Stomach smooth muscle (tissue), 2 donors: Measurements from ENCODE around the gene COL5A1.

ENCODE experiments used
- H3K27ac ChIP-seq: one replicate; pipeline ENCODE4 v1.7.0; 2013; ENCODE audit warnings: mild to moderate bottlenecking, low read length, inconsistent platforms
- H3K27me3 ChIP-seq, 2 donors: one replicate each; pipeline ENCODE4 v1.7.0; 2013; ENCODE audit warnings: low read length in 2 of 2; ENCODE audit not compliant: insufficient read depth in 2 of 2, control insufficient read depth in 1 of 2
- H3K36me3 ChIP-seq, 2 donors: one replicate each; pipeline ENCODE4 v1.7.0; 2013; ENCODE audit warnings: low read length in 2 of 2; ENCODE audit not compliant: control insufficient read depth in 2 of 2, insufficient read depth in 2 of 2
- H3K4me1 ChIP-seq: one replicate; pipeline ENCODE4 v1.7.0; 2013; ENCODE audit warnings: low read length; ENCODE audit not compliant: control insufficient read depth, insufficient read depth
- H3K4me3 ChIP-seq, 2 donors: one replicate each; pipeline ENCODE4 v1.7.0; 2013; ENCODE audit warnings: low read length in 2 of 2
- H3K9ac ChIP-seq, 2 donors: one replicate each; pipeline ENCODE4 v1.7.0; 2013; ENCODE audit warnings: low read length in 2 of 2, mild to moderate bottlenecking in 1 of 2
- H3K9me3 ChIP-seq, 2 donors: one replicate each; pipeline ENCODE4 v1.7.0; 2013; ENCODE audit warnings: low read length in 2 of 2; ENCODE audit not compliant: control insufficient read depth in 2 of 2
- donor health status: healthy.
- donor health status: Pancreatic carcinoma.

The COL5A1 gene

DNA sequence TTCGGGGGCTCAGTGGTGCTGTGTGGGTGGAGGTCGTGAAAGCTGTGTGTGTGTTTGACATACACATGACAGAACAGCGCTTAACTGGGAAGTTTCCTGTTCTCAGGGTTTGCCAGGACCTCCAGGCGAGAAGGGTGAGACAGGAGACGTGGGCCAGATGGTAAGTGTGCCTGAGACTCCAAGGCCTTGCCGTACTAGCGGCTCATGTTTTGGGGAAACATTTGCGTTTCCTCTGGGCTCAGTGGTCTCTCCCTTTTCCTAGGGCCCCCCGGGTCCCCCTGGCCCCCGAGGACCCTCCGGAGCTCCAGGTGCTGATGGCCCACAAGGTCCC, 170.7 kb downstream of the COL5A1 start:
- Histone ChIP-seq H3K4me3 (no peak overlapping the region), H3K27ac (no peak overlapping the region), H3K4me1 (peaks cover 17% of the 10 kb centered on the region), H3K27me3 (no peaks in the 10 kb centered on the region), H3K36me3 (peaks cover 82 to 88% of the 10 kb centered on the region in 2 donors), H3K9ac (no peak overlapping the region), H3K9me3 (no peaks in the 10 kb centered on the region)

DNA sequence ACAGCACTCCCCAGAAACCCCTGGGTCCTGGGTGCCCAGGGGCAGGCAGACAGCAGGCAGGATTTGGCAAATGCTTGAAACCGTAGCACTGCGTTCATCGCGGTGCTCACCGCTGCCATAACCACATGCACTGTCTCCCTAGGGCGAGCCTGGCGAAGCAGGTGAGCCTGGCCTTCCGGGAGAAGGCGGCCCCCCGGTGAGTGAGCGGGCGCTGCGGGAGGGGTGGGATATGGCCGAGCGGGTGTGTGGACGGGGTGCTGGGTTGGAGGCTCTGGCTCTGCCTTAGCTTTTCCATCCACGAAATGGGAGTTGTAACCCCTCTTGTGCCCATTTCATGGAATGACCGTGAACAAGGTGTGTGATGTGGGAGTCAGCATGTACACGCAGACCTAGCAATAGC, 172.2 kb downstream of the COL5A1 start:
- H3K27ac ChIP-seq: no peak overlapping the region
- H3K9ac ChIP-seq: no peak overlapping the region
- H3K9me3 ChIP-seq: no peaks in the 10 kb centered on the region
- H3K4me3 ChIP-seq: no peak overlapping the region
- peaks cover 90 to 93% of the 10 kb centered on the region in 2 donors for H3K36me3 ChIP-seq
- no peaks in the 10 kb centered on the region for H3K27me3 ChIP-seq
- H3K4me1 ChIP-seq: peaks cover 6% of the 10 kb centered on the region

DNA sequence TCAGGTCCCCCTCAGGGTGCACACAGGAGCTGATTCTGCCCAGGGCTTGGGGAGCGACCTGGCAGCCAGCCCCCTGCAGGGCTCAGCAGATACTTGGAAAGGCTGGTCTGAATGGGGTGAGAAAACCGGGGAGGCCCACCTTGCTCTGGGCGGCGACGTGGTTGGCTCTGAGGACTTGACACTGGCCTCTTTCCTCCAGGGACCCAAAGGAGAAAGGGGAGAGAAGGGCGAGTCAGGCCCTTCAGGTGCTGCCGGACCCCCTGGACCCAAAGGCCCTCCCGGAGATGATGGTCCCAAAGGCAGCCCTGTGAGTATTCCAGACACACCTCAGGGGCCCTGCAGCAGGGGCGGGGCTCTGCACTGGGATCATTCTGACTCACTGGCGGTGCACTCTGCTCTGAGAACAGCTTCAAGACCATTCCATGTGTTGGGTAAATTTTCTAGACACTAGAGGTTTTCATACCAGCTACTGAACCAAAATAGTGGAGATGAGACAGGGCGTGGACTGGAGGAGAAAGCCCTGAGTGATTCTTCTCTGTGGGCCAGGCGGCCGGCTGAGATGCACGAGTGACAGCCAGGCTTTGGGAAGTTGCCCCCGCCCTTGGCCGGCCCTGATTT, 173.1 kb downstream of the COL5A1 start:
- Histone ChIP-seq H3K27me3 (no peaks in the 10 kb centered on the region), H3K4me1 (peaks cover 6% of the 10 kb centered on the region), H3K9me3 (no peaks in the 10 kb centered on the region), H3K9ac (no peak overlapping the region), H3K4me3 (no peak overlapping the region), H3K36me3 (peaks cover 93 to 96% of the 10 kb centered on the region in 2 donors), H3K27ac (no peak overlapping the region)

DNA sequence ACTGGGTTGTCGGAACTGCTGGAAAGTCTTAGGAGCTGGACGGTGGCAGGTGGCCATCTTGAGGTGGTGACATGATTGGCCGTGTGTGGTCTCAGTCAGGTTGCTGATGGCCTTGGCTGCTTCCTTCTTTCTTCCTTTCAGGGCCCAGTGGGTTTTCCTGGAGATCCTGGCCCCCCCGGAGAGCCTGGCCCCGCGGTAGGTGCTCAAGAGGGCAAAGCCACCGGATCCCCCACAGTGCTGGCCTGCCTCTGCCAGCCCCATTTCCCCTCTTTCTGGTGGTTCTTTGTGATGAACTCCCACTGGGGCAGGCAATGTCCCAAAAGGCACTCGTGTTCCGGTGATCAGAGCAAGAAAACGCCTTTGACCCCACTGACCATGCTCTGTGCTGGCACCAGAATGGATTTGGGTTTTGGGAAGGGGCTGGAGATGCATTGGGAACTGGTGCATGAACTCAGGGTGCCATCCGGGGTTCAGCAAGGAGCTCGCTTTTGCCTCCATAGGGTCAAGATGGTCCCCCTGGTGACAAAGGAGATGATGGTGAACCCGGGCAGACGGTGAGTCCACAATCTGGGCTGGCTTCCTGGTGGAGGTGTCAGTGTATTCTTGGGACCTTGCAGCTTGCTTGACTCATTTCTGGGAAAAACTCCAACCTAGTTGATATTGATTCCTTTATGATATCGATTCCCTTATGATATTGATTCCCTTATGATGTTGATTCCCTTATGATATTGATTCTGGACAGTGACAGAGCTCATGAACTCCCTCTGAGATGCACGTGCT, 174.0 kb downstream of the COL5A1 start:
- Histone ChIP-seq H3K9me3 (no peaks in the 10 kb centered on the region), H3K9ac (no peak overlapping the region), H3K27me3 (no peaks in the 10 kb centered on the region), H3K4me1 (peaks cover 5% of the 10 kb centered on the region), H3K4me3 (no peak overlapping the region), H3K36me3 (peaks cover 96% of the 10 kb centered on the region in 2 donors), H3K27ac (no peak overlapping the region)

DNA sequence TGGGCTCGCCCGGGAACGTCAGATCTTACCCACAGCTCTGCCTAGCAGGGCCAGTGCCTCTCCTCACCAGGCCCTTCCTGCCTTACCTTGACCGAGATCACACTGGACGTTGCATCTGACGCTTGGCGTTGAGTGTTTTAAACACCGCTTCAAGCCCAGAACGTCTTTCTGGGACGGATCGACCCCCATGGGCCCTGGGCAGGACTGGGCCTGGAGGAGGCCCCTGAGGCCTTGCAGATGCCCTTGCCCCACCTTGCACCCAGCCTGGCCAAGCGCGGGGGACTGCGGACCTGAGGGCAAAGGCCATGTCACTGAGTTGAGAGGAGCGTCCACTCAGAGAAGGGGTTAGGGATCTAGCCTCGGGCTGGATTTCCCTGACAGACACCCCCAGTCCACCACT, 174.7 kb downstream of the COL5A1 start:
- no peak overlapping the region for H3K27ac ChIP-seq
- H3K36me3 ChIP-seq: peaks cover 95 to 96% of the 10 kb centered on the region in 2 donors
- H3K9ac ChIP-seq: no peak overlapping the region
- H3K9me3 ChIP-seq: no peaks in the 10 kb centered on the region
- no peaks in the 10 kb centered on the region for H3K27me3 ChIP-seq
- H3K4me3 ChIP-seq: no peak overlapping the region
- H3K4me1 ChIP-seq: peaks cover 2% of the 10 kb centered on the region

DNA sequence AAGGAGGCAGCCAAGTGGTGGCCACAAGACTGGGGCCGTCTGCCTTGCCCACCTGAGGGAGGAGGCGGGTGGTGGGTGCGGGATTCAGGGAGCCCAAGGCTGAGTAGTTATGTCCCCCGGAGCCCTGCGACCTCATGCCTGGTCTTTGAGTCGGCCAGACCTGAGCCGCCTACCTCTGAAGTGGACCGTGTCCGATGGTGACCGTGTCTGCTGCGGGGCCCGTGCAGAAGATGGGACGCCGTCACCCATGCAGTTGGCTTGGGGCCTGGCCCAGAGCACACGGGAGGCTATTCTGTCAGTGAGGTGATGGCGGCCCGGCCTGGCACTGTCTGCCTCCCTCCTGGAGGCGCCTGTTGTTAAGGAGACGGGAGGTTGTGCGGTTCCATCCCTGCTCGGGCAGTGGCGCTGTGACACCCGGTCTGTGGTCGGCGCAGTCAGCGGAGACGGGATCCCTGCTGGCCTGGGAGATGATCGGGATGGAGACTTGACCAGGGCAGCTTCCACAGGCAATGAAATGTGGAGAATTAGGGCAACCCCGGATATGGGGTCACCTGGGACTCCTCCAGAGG, 176.5 kb downstream of the COL5A1 start:
- Histone ChIP-seq H3K27me3 (no peaks in the 10 kb centered on the region), H3K4me3 (no peak overlapping the region), H3K27ac (no peak overlapping the region), H3K9me3 (no peaks in the 10 kb centered on the region), H3K4me1 (no peaks in the 10 kb centered on the region), H3K36me3 (peaks cover 88 to 91% of the 10 kb centered on the region in 2 donors), H3K9ac (no peak overlapping the region)

DNA sequence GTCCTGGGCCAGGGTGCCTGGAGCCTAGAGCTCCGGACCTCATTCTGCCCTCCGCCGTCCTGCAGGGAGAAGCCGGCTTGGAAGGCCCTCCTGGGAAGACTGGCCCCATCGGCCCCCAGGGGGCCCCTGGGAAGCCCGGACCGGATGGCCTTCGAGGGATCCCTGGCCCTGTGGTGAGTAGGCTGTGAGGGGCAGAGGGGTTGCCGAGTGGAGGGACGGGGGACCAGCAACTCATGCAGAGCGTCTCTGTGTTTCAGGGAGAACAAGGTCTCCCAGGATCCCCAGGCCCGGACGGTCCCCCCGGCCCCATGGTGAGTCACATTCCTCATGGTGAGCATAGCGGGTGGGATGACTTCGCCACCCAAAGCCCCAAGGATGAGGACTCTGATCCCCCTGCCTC, 177.0 kb downstream of the COL5A1 start:
- Histone ChIP-seq H3K9me3 (no peaks in the 10 kb centered on the region), H3K4me3 (no peak overlapping the region), H3K4me1 (no peaks in the 10 kb centered on the region), H3K27me3 (no peaks in the 10 kb centered on the region), H3K36me3 (peaks cover 88 to 89% of the 10 kb centered on the region in 2 donors), H3K27ac (no peak overlapping the region), H3K9ac (no peak overlapping the region)

DNA sequence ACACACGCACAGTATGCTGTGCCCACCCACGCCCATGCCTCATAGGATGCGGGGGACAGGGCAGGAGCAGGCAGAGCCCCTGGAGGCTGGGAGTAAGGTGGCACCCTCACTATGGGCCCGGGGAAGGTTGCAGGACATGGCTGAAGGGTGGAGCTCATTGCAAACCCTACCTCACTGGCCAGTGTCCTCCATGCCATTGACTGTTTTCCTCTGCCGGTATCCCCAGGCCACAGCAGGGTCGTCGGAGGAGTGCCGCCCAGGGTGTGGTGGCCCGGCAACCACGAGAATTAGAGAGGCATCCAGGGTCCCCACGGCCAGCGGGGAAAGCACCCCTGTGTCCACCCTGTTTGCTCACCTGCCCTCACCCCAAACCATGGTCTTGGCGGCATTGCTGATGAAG, 179.3 kb downstream of the COL5A1 start:
- Histone ChIP-seq H3K36me3 (peaks cover 86 to 89% of the 10 kb centered on the region in 2 donors), H3K27ac (no peak overlapping the region), H3K4me1 (no peaks in the 10 kb centered on the region), H3K9me3 (no peaks in the 10 kb centered on the region), H3K27me3 (no peaks in the 10 kb centered on the region), H3K4me3 (no peak overlapping the region), H3K9ac (no peak overlapping the region)

DNA sequence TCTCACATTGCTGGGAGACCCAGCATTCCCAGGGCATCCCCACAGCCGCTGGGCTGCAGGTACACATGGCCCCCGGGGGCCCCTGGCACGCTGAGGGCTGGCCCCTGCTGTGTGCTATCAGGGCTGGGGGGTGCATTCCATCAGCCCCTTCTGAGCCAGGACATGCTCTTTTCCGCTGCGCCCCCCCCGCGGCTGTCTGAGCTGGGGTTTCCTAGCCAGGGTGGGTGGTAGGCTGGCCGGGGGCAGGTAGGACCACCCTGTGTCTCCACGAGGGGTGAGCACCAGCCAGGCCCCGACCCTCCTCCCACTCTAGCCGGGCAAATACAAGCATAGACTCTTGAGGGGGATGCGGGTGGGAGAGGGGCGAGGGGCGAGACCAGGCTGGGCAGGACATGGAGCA, 180.9 kb downstream of the COL5A1 start:
- no peak overlapping the region for H3K4me3 ChIP-seq
- H3K4me1 ChIP-seq: no peaks in the 10 kb centered on the region
- no peak overlapping the region for H3K9ac ChIP-seq
- H3K27me3 ChIP-seq: no peaks in the 10 kb centered on the region
- H3K9me3 ChIP-seq: no peaks in the 10 kb centered on the region
- peaks cover 79 to 88% of the 10 kb centered on the region in 2 donors for H3K36me3 ChIP-seq
- no peak overlapping the region for H3K27ac ChIP-seq

DNA sequence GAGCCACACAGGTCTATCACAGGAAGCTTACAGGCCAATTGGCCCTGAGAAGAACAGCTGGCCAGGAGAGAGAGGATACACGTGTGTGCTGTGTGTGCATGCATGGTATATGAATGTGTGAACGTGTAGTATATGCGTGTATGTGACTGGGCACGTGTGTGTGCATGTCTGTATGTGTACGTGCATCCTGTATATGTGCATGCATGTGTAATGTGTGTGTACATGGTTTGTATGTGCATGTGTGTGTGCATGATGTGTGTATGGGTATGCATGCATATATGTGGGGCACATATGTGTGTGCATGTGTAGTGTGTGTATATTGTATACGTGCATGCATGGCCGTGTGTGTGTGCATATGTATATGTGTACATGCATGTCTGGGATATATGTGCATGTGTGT, 182.0 kb downstream of the COL5A1 start:
- Histone ChIP-seq H3K4me1 (no peaks in the 10 kb centered on the region), H3K9me3 (no peaks in the 10 kb centered on the region), H3K27ac (no peak overlapping the region), H3K36me3 (peaks cover 77 to 82% of the 10 kb centered on the region in 2 donors), H3K9ac (no peak overlapping the region), H3K27me3 (no peaks in the 10 kb centered on the region), H3K4me3 (no peak overlapping the region)

DNA sequence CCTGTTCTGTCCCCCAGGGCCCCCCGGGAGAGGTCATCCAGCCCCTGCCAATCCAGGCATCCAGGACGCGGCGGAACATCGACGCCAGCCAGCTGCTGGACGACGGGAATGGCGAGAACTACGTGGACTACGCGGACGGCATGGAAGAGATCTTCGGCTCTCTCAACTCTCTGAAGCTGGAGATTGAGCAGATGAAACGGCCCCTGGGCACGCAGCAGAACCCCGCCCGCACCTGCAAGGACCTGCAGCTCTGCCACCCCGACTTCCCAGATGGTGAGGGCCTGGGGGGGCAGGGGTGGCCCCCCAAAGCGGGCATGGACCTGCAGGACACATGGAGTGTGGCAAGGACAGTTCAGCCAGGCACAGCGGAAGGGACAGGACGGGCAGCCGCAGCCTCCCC, 183.0 kb downstream of the COL5A1 start:
- Histone ChIP-seq H3K36me3 (peaks cover 76 to 77% of the 10 kb centered on the region in 2 donors), H3K4me3 (no peak overlapping the region), H3K9ac (no peak overlapping the region), H3K27ac (no peak overlapping the region), H3K4me1 (no peaks in the 10 kb centered on the region), H3K27me3 (no peaks in the 10 kb centered on the region), H3K9me3 (no peaks in the 10 kb centered on the region)
